MM.1S (cell line): ENCODE data around the gene KRT4.

Source experiments
- CTCF ChIP-seq: fragments of 300-600 bp; sonication (generic); IDR thresholded peaks from 2 replicates; pipeline ENCODE4 v1.5.1; 2016; ENCODE audit warnings: antibody characterized with exemption, low read length, mixed read lengths
- EZH2 ChIP-seq: fragments of 300-600 bp; sonication (generic); optimal IDR thresholded peaks from 2 replicates; pipeline ENCODE3; 2017; ENCODE audit warnings: low read depth, mild to moderate bottlenecking, antibody characterized with exemption, low read length, mixed read lengths

GRCh38 chr12:52817699-52818238 lies 3.9 kb upstream of the KRT4 start:
- TF ChIP-seq CTCF = no peak
- TF ChIP-seq EZH2 = no peak
